HepG2 (cell line): ENCODE results near the gene CDK11A.
"Not testable (repeated sequence)": the region's sequence is repeated elsewhere in the genome, so short reads cannot be mapped to it uniquely, and the experiment has no call there.

Experiments used
- CEBPZ ChIP-seq: IDR thresholded peaks from 2 replicates; pipeline ENCODE4 v1.6.1; 2012; ENCODE audit warnings: low read length, improper control_type of control experiment
- ELF3 ChIP-seq: IDR thresholded peaks from 2 replicates; pipeline ENCODE4 v1.6.1; 2016; ENCODE audit warnings: missing genetic modification reagents, missing compliant biosample characterization
- HBP1 ChIP-seq: IDR thresholded peaks from 2 replicates; pipeline ENCODE4 v1.6.1; 2016; ENCODE audit warnings: low read depth, control low read depth
- HIC2 ChIP-seq: sonication (generic); formaldehyde crosslinking; IDR thresholded peaks from 2 replicates; pipeline ENCODE4 v1.9.0; 2022; ENCODE audit warnings: low read depth, missing genetic modification reagents
- ISL2 ChIP-seq: sonication (generic); formaldehyde crosslinking; IDR thresholded peaks from 2 replicates; pipeline ENCODE4 v1.5.0; 2020; ENCODE audit warnings: missing genetic modification reagents
- NR2C2 ChIP-seq: sonication (generic); formaldehyde crosslinking; IDR thresholded peaks from 2 replicates; pipeline ENCODE4 v1.4.0; 2020; ENCODE audit warnings: missing genetic modification reagents, mild to moderate bottlenecking, moderate library complexity, borderline replicate concordance
- ZNF143 ChIP-seq: sonication (generic); formaldehyde crosslinking; IDR thresholded peaks from 2 replicates; pipeline ENCODE4 v1.4.0; 2020; ENCODE audit warnings: missing genetic modification reagents
- ZNF543 ChIP-seq: sonication (generic); formaldehyde crosslinking; IDR thresholded peaks from 2 replicates; pipeline ENCODE4 v1.4.0; 2020; ENCODE audit warnings: mild to moderate bottlenecking, missing genetic modification reagents
- ZNF564 ChIP-seq: sonication (generic); formaldehyde crosslinking; IDR thresholded peaks from 2 replicates; pipeline ENCODE4 v1.8.1; 2023; ENCODE audit warnings: mild to moderate bottlenecking, missing genetic modification reagents
- ZSCAN22 ChIP-seq: sonication (generic); formaldehyde crosslinking; IDR thresholded peaks from 2 replicates; pipeline ENCODE4 v1.4.0; 2020; ENCODE audit warnings: mild to moderate bottlenecking, missing genetic modification reagents

- not testable (repeated sequence) for TF ChIP-seq HIC2 (CRISPR knock-in tag); NR2C2 (CRISPR knock-in tag); ISL2 (CRISPR knock-in tag); ZNF564 (CRISPR knock-in tag); ZSCAN22 (CRISPR knock-in tag); ZNF143; ZNF543 (CRISPR knock-in tag); CEBPZ; HBP1 (CRISPR knock-in tag); ELF3
Measured at GRCh38 chr1:1737675-1738590, 13.8 kb upstream of the CDK11A start.
